DMS153 treated with DMSO at 0.1 percent for 48 hours (cell line): ENCODE data around the gene NHS.
A peak's percentile ranks its signal among the peaks of the same experiment; 100 is the strongest.
"Not testable (repeated sequence)": the region's sequence is repeated elsewhere in the genome, so short reads cannot be mapped to it uniquely, and the experiment has no call there.

Experiments used
- DNase-seq: peaks from one replicate; lab custom pipeline; 2025; ENCODE audit not compliant: unreplicated experiment; lab: John Stamatoyannopoulos, UW

Gene NHS

GRCh38 chrX:17446269-17446668, 71.3 kb downstream of the NHS start:
- not testable (repeated sequence) for DNase-seq

DNA sequence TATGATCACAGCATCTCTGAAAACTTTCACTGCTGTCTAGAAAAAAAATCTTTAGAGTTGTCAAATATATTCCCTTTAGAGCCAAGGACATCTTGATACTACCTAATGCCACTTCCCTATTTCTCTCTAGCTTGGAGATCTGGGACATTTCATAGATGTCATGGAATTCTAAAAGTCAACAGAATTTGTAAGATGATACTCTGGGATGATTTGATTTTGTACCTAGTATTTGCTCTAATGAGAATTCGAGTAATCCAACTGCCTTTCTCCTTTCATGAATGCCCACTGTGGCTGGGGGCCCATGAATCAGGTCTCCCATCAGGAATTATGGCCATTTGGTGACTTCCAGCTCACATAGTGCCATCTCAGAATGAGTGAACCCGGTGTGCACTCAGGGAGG, 73.2 kb downstream of the NHS start:
- no peak for DNase-seq

DNA sequence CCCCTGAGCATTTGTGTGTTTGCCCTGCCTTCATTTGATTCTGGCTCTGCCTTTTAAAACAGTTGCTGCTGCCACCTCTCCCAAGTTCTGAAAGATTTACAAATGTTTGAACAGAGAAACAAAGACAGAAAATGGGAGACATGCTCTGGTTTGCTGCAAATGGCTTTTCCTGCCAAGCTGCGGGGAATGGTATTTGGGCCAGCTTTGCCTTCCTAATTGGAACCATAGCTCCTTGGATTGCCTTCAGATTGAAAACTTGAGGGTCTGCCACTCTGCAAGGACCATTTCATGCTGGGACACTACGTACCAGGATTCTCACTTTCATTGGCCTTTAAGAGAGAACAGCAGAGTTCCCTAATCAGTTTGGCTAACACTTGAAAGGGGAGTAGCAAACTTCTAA, 74.9 kb downstream of the NHS start:
- DNase-seq, result no peak

GRCh38 chrX:17453788-17454187, 78.8 kb downstream of the NHS start:
- DNase-seq, result no peak

DNA sequence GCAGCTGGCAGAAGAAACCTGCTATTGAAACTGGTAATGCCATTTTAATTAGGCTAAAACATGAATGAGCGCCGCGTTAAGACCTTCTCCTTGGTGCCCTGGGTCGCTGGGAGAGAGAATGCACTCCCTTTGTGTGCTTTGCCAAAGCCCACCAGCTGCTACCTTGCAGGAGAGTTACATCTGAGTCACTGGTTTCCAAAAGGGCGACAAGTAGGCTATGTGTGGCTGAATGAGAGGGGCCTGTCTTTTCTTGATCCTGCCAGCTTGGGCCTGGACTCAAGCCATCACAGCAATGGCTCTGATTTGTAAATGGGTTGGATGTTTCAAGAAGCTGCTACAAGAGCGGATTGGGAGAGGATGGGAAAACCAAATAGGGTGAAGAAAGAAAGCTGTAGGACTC, 81.5 kb downstream of the NHS start:
- no peak for DNase-seq

GRCh38 chrX:17459008-17459611, 84.1 kb downstream of the NHS start:
- DNase-seq, result peak; percentile 40

GRCh38 chrX:17459661-17460060, 84.7 kb downstream of the NHS start:
- no peak for DNase-seq

GRCh38 chrX:17462881-17463280, 87.9 kb downstream of the NHS start:
- DNase-seq, result no peak

GRCh38 chrX:17464194-17464593, 89.2 kb downstream of the NHS start:
- no peak for DNase-seq

DNA sequence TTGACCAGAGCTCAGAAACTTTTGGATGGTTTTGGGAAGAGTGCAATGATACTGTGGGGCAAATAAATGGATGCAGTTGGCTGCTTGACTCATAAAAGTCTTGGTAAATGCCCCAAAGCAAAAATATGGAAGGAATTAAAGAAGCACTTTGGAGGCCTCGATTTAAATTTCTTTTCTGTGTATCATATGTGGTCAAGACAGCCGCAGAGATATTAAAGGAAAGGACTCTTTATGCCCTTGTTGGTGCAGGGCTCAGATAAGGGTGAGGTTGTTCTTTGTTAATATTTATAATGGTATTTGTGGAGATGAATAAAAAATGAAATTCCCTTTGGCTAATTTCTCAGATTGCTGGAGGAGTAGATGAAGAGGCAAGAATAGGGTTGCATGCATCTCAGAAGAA, 90.2 kb downstream of the NHS start:
- no peak for DNase-seq

- no peak for DNase-seq
Observed at GRCh38 chrX:17465802-17466201, 90.8 kb downstream of the NHS start.

DNA sequence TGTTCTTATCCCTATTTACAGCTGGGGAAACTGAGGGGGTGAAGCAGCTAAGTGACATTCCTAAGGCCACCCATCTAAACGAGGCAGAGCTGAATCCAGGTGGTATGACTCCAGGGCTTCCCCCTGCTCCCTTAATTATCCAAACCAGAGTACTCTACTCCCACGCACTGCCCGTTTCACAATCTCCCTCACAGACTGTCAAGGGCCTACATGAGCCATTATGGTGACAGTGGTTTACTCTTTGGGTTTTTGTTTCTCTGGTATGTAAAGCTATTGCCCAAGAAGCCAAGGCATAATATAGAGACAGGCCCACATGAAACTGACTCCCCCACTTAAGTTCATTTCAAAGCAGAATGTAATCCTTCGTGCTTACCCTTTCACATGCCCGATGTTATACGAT, 95.1 kb downstream of the NHS start:
- DNase-seq, result no peak

DNA sequence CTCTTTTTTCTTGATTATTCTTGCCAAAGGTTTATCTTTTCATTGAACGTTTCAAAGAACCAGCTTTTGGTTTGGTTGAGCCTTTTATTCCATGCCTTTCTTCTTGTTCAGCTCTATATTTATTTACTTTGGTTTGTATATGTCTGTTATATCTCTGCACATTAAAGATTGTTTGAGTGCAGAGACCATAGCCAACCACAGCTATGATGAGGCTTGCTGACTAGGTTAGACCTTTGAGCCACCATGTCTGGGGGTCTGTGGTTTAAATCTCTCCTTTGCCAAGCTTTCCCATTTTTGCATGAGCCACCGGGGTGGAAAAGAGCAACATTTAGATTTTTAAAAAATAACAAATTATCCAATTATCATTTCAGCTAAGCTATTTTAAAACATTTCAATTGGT, 96.1 kb downstream of the NHS start:
- no peak for DNase-seq

GRCh38 chrX:17471861-17472260, 96.9 kb downstream of the NHS start:
- no peak for DNase-seq

DNA sequence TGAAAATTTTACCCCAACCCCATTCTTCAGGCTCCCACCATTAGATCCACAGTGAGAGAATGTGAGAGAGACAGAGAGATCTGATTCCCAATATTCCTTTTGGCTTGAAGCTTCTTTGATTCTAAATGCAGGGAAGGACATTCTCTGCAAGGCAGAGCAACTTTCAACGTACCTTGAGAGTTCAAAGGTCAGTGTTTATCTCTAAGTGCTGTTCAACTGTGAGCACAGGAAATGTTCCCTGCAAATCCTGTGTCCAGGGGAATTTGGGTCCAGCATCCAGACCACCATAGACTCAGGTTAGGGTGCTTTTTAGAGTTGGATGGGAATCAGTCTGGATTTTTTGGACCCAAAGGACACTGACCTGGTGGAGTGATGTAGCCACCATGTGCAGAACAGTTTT, 97.4 kb downstream of the NHS start:
- no peak for DNase-seq

- no peak for DNase-seq
Observed at GRCh38 chrX:17473021-17473420, 98.0 kb downstream of the NHS start.

GRCh38 chrX:17474892-17475291, 99.9 kb downstream of the NHS start:
- no peak for DNase-seq

DNA sequence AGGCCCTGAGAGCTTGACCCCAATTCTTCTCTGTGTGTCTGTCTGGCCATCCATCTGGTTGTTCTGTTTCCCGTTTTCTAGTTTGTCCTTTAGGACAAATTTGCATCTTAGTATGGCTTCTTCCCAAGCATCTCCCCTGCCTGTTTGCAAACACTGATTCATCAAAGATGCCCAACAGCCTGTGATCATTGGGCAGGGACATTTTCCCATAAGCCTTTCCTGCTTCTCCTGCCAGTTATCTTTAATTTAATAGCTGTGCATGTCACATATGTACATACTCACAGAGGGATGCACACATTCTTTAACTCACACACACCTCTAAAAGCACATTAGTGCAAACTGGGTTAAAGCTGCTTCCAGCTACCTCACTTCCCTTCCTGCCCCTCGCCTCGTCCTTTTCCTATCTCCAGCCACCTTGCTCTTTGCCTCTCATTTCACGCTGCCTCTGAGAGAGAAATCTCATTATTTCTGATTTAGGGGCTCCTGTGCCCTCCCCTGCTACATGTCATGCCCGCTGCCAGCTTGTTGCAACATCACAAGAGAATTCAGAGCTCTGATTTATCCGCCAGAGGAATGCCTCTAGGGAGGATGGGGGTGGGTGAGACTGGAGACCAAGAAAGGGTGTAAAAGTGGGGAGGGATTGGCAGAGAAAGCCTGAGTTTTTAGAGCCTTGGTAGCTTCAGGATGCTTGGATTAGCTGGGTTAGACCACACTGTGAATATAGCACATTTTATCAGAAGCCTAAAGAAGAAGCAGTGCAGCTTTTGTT, 100.6 kb downstream of the NHS start:
- no peak for DNase-seq

DNA sequence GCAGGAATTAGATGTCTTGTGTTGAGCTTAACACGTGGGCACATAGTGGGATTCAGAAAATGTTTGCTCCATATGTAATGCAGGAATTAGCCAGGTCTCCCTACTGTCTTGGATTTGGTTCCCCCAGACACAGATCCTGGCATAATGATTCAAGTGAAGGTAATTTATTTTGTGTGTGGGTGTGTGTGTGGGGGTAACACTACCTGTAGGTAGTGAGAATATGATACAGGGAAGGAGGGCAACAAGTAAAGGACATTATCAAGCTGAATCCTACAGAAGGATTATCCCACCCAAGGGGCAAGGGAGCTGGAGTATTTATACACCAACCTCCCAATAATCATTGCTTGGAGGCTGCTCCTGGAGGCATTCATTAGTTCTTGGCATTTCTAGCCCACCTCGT, 101.4 kb downstream of the NHS start:
- no peak for DNase-seq

DNA sequence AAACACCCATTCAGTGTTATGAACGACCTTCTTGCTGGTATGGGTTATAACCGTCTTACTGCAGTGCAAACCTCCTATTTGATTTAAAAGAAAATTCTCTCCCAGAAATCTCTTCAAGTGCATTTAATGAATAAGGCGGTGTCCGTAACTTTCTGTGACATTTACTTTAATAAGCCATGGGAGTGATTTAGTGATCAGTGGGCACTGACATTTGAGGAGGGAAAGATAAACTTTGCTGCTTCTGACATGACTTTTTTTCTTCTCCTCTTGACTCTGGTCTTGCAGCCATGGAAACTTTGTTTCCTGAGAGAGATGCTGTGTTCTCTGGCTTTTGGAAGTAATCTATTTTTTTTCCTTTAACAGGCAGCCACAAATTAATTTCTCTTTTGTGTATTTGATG, 106.1 kb downstream of the NHS start:
- no peak for DNase-seq

DNA sequence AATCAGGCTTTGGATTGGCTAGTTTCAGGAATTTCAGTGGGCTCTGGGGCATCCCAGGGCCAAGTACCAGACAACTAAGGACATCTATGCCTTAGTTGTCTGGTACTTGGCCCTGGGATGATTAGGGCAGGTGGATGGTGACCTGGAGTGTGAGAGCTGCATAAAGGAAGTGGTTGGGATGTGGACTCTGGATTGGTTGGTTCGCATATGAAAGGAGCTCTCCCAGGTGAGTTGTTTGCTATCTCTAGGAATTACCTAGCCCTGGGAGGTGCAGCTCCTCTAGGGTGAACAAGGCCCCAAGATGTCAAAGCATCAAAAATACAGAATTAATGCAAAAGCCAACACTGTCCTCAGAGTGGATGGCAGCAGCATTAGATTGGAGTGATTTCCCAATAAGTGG, 109.6 kb downstream of the NHS start:
- no peak for DNase-seq

GRCh38 chrX:17485391-17485790, 110.4 kb downstream of the NHS start:
- no peak for DNase-seq

DNA sequence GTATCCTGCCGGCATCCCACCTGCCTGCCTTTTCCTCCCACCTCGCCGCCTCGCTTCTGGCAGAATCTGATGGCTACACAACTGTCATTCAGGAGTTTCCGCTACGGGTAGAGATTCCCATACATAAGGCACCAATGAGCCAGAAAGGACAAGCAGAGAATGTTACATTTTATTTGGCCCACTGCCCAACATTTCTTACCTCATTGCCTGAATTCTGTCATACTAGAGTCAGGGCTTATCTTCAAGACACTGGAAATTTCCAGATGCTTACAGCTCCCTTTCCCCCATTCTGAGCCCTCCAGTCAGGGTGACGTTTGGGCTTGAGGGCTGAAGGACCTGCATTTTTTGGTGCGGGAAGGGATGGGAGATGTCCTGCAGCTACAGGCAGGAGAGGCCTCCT, 113.0 kb downstream of the NHS start:
- DNase-seq, result no peak
